T47D (cell line): ENCODE measurements around the gene FAM227B.

Source experiments
- DNase-seq, 2 experiments: peaks; one replicate each; pipeline versions ENCODE4 v3.0.0 to v3.0.0-alpha.2; 2011 to 2012; ENCODE audit warnings: low read depth in 1 of 2, low spot score in 1 of 2
- JUND ChIP-seq: IDR thresholded peaks from 2 replicates; pipeline ENCODE4 v1.6.1; 2012; ENCODE audit warnings: low read depth
- in situ Hi-C: cut with HindIII; loops from 2 replicates; pipeline ENCODE4 v1.10.0; 2016; ENCODE audit warnings: low sequenced_read_pairs, low pct_unique_long_range_greater_than_20kb

FAM227B gene

DNA sequence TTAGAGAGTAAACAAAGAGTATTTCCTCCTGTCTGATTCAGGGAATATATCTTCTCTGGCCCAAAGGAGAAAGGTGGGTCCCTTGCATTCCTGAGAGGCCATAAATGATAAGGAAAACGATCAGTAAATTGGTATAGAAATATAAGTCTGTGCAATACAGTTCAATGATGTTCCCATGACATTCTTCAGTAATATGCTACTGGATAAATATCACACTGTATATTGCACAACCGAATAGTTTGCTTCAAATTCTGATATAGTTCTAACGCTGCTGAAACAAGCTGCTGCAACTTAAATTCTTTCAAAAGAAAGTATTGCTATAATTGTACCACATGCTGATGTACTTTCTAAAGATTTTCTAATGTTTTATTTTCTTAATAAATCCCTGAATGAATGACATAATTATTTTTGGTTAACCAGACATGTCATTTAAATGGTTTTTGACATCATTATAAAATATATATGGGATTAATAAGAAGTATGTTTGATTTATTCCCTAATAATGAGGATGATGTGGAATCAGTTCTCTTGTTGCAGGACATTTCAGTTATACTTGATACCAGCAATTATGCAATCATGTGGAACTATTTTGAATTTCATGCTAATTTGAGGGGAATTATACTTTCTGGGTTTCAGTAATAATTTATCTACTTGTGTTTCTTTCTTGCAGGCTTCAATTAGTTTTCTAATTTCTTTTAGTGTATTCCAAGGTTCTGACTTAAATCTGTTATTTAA lies 152.7 kb downstream of the FAM227B start:
- in situ Hi-C loops: no loop called here
- no peak for DNase-seq
- no peak for TF ChIP-seq JUND

DNA sequence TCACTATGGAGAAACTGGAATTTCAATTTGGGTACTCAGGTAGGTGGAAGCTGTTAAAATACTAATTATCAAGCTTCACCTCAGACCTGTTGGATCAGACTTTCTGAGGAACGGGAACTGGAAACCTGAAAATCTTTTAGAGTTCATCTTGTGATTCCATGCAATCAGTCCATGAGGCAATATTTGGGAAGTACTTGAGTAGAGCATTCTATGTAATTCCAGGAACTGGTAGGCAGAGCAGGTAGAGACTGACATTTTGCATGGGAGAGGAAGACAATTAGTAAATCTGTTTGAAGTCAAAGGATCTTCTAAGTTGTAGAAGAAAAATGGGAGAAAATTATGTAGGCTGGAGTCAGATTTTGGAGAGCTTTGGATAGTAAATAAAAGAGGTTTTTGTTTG lies 154.5 kb downstream of the FAM227B start:
- TF ChIP-seq JUND: no peak
- in situ Hi-C loops: no loop called here
- DNase-seq: no peak

- TF ChIP-seq JUND: no peak
- in situ Hi-C loops: no loop called here
- DNase-seq: no peak
Observed at GRCh38 chr15:49464522-49464921, 156.1 kb downstream of the FAM227B start.

- TF ChIP-seq JUND: no peak
- DNase-seq: no peak
- in situ Hi-C loops: no loop called here
Observed at GRCh38 chr15:49462232-49462844, 158.3 kb downstream of the FAM227B start.

DNA sequence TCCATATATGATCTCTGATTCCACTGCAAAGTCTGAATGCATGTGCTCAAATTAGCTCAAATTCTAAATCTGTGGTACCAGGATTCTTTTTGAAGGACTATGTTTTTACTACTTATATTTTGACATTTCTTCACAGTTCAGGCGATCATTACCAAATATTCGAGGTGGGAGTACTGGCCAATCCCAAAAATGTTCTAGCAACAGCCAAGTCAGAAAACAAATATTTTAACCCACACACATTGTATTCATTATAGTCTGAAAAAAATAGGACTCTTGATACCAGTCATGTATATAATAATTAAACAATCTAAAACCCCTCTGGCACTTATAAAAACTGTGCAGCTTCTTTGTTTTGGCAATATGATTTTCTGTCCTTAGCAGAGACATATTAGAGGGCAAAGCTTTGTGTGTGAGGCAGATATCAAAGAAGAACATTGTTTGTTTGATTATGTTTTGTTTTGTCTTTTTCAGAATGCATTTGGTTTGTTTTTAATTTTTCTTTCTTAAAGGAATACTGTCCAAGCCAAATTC lies 160.1 kb downstream of the FAM227B start:
- no peak for DNase-seq
- in situ Hi-C loops: no loop called here
- no peak for TF ChIP-seq JUND

DNA sequence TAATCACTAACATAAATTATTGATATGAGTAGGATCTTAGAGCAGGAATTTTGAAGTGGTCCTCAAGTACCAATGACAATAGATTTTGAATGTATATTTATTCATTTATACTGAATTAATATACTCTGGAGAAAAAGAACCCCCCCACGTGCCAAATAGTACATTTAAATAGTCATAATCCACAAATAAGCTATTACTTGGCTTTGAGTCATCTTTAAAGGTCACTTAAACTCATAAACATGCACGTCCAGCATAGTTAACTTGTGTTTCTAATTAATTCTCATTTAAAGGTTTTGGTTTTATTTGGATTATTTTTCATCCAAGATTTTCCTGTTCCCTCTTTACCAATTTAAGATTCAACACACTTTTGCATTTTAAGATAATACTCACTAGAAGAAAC lies 162.5 kb downstream of the FAM227B start:
- in situ Hi-C loops: no loop called here
- DNase-seq: no peak
- TF ChIP-seq JUND: no peak

DNA sequence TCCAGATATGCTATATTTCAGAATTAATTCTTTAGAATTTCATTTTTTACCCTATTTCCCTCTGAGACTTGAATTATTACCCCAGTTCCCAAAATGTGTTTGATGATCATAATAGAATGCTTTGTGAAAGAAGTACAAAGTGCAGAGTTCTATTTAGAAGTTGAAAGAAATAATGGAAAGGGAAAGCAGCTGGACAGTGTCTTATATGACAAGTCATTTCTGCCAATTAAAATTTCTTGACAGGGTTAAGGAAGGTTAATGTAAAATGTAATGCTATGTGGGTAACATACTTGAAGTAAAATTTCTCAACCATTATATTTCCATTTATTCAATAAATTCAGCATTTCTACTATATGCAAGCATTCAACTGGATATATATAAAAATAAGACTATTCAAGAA lies 164.5 kb downstream of the FAM227B start:
- in situ Hi-C loops: no loop called here
- TF ChIP-seq JUND: no peak
- no peak for DNase-seq

- no peak for DNase-seq
- in situ Hi-C loops: no loop called here
- TF ChIP-seq JUND: no peak
Observed at GRCh38 chr15:49452595-49452994, 168.0 kb downstream of the FAM227B start.

GRCh38 chr15:49441816-49442215 lies 178.8 kb downstream of the FAM227B start:
- no peak for DNase-seq
- in situ Hi-C loops: no loop called here
- no peak for TF ChIP-seq JUND

GRCh38 chr15:49441356-49441755 lies 179.3 kb downstream of the FAM227B start:
- in situ Hi-C loops: no loop called here
- no peak for DNase-seq
- no peak for TF ChIP-seq JUND

GRCh38 chr15:49439678-49440395 lies 180.8 kb downstream of the FAM227B start:
- DNase-seq: no peak
- in situ Hi-C loops: no loop called here
- no peak for TF ChIP-seq JUND

DNA sequence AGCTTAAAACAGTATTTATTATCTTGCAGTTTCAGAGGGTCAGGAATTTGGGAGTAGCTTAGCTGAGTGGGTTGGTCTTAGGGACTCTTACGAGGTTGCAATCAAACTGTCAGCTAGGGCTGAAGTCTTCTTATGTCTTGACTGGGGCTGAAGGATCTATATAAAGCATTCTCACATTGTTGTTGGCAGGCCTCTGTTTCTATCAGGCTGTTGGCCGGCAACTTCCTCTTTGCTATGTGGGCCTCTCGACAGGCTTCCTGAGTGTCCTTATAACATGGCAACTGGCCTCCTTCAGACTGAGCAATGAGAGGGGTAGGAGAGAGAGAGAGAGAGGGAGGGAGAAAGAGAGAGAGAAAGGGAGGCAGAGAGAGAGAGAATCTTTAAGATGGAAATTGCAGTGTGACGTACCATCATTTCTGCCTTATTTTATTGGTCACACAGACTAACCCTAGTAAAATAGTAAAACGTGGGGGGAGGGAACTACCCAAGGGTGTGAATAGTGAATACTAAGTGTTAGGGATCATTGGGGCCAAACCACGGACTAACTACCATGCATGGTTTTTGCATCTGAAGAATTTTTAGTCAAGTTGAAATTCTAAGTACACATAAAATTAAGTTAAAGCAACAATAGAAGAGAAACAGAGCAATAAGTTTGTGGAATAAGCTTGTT lies 181.5 kb downstream of the FAM227B start:
- DNase-seq: no peak
- TF ChIP-seq JUND: no peak
- in situ Hi-C loops: no loop called here

DNA sequence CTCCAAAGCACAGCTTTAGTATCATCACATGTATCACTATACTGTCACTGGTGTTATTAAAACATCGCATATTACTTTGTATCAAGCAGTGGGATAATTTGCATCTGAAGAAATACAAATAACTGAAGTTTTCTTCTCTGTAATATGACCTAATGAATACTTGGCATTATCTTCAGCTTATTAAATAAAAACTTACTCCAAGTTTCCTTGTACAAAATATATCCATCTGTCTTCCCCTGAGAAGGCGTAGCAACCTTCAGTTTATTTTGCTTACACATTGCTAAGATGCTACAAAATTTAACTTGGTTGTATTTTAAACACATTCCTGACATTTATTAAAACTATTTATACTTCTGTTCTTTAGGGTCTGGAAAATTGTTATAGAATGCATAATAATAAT lies 183.9 kb downstream of the FAM227B start:
- no peak for TF ChIP-seq JUND
- in situ Hi-C loops: no loop called here
- DNase-seq: no peak
